Measurements from ENCODE around the gene CACNA2D2. TPM values are rescaled to one million over a fixed set of nuclear protein-coding genes. Genes with fewer than 3 reads are reported as not detected.
A peak's percentile ranks its signal among the peaks of the same experiment; 100 is the strongest.

The CACNA2D2 gene
- total and polyA plus RNA-seq, 2 donors (not counting 1 experiment from before 2014, with no cell fraction given), result 0.06 TPM; not detected in 1

GRCh38 chr3:50474717-50475116 is 28.7 kb downstream of the CACNA2D2 start:
- H3K27ac ChIP-seq (ENCODE audit: insufficient read depth, low read length), result no peak overlapping the region
- H2AFZ ChIP-seq (ENCODE audit: low read length), result no peak overlapping the region
- H3K27me3 ChIP-seq (ENCODE audit: control insufficient read depth, insufficient read depth, low read length), result no peaks in the 10 kb centered on the region
- H3K4me2 ChIP-seq (ENCODE audit: extremely low read depth, insufficient read depth, low read length), result no peak overlapping the region
- H3K9ac ChIP-seq (ENCODE audit: insufficient read depth, low read length), result no peak overlapping the region
- H3K4me1 ChIP-seq (ENCODE audit: control insufficient read depth, extremely low read depth, insufficient read depth, low read length), result no peaks in the 10 kb centered on the region
- H4K20me1 ChIP-seq (ENCODE audit: control insufficient read depth, extremely low read depth, insufficient read depth, low read length), result no peaks in the 10 kb centered on the region
- H3K4me3 ChIP-seq (replicated peaks in 1 of 4; ENCODE audit: control extremely low read depth in 1 of 4, insufficient read depth in 1 of 4, low read depth in 3 of 4, low read length in 4 of 4), result no peak overlapping the region
- DNase-seq (ENCODE audit: low read depth in 2 of 2), result peak; percentile 14 to 23
- TF ChIP-seq CTCF (conservative IDR thresholded peaks at IDR 0.05 in 1 of 2, IDR thresholded peaks at IDR 0.05 in 1 of 2; ENCODE audit: low read depth in 1 of 2, low read length in 2 of 2) (no peak), EZH2 (IDR thresholded peaks at IDR 0.05; ENCODE audit: low read length, missing control alignments) (no peak)
- H3K36me3 ChIP-seq (ENCODE audit: control insufficient read depth, insufficient read depth, low read length), result no peaks in the 10 kb centered on the region
- no peaks in the 10 kb centered on the region for H3K9me3 ChIP-seq (ENCODE audit: control insufficient read depth, insufficient read depth, low read depth, low read length)
- no peaks in the 10 kb centered on the region for H3K79me2 ChIP-seq (ENCODE audit: control insufficient read depth, insufficient read depth, low read length)

- Histone ChIP-seq H3K27me3 (ENCODE audit: control insufficient read depth, insufficient read depth, low read length) (no peaks in the 10 kb centered on the region), H3K36me3 (ENCODE audit: control insufficient read depth, insufficient read depth, low read length) (no peaks in the 10 kb centered on the region), H3K4me3 (replicated peaks in 1 of 4; ENCODE audit: control extremely low read depth in 1 of 4, insufficient read depth in 1 of 4, low read depth in 3 of 4, low read length in 4 of 4) (no peak overlapping the region), H3K4me1 (ENCODE audit: control insufficient read depth, extremely low read depth, insufficient read depth, low read length) (no peaks in the 10 kb centered on the region), H2AFZ (ENCODE audit: low read length) (no peak overlapping the region), H3K27ac (ENCODE audit: insufficient read depth, low read length) (no peak overlapping the region), H3K79me2 (ENCODE audit: control insufficient read depth, insufficient read depth, low read length) (no peaks in the 10 kb centered on the region), H3K9me3 (ENCODE audit: control insufficient read depth, insufficient read depth, low read depth, low read length) (no peaks in the 10 kb centered on the region), H3K9ac (ENCODE audit: insufficient read depth, low read length) (no peak overlapping the region), H3K4me2 (ENCODE audit: extremely low read depth, insufficient read depth, low read length) (no peak overlapping the region), H4K20me1 (ENCODE audit: control insufficient read depth, extremely low read depth, insufficient read depth, low read length) (no peaks in the 10 kb centered on the region)
- TF ChIP-seq CTCF (conservative IDR thresholded peaks at IDR 0.05 in 1 of 2, IDR thresholded peaks at IDR 0.05 in 1 of 2; ENCODE audit: low read depth in 1 of 2, low read length in 2 of 2), result no peak
- no peak for DNase-seq (ENCODE audit: low read depth in 2 of 2)
Measured at GRCh38 chr3:50473768-50474167, 29.7 kb downstream of the CACNA2D2 start.

GRCh38 chr3:50472958-50473357 is 30.5 kb downstream of the CACNA2D2 start:
- Histone ChIP-seq H3K27ac (ENCODE audit: insufficient read depth, low read length) (no peak overlapping the region), H3K9me3 (ENCODE audit: control insufficient read depth, insufficient read depth, low read depth, low read length) (no peaks in the 10 kb centered on the region), H3K27me3 (ENCODE audit: control insufficient read depth, insufficient read depth, low read length) (no peaks in the 10 kb centered on the region), H3K4me1 (ENCODE audit: control insufficient read depth, extremely low read depth, insufficient read depth, low read length) (no peaks in the 10 kb centered on the region), H3K4me3 (replicated peaks in 1 of 4; ENCODE audit: control extremely low read depth in 1 of 4, insufficient read depth in 1 of 4, low read depth in 3 of 4, low read length in 4 of 4) (no peak overlapping the region), H3K36me3 (ENCODE audit: control insufficient read depth, insufficient read depth, low read length) (no peaks in the 10 kb centered on the region), H4K20me1 (ENCODE audit: control insufficient read depth, extremely low read depth, insufficient read depth, low read length) (no peaks in the 10 kb centered on the region), H3K79me2 (ENCODE audit: control insufficient read depth, insufficient read depth, low read length) (no peaks in the 10 kb centered on the region), H3K4me2 (ENCODE audit: extremely low read depth, insufficient read depth, low read length) (no peak overlapping the region), H3K9ac (ENCODE audit: insufficient read depth, low read length) (no peak overlapping the region), H2AFZ (ENCODE audit: low read length) (no peak overlapping the region)
- no peak for DNase-seq (ENCODE audit: low read depth in 2 of 2)
- TF ChIP-seq CTCF (conservative IDR thresholded peaks at IDR 0.05 in 1 of 2, IDR thresholded peaks at IDR 0.05 in 1 of 2; ENCODE audit: low read depth in 1 of 2, low read length in 2 of 2) (no peak), EZH2 (IDR thresholded peaks at IDR 0.05; ENCODE audit: low read length, missing control alignments) (no peak)

Data from fibroblast of lung (primary cell).